ENCODE data around the gene DEXI.
A peak's percentile ranks its signal among the peaks of the same experiment; 100 is the strongest.

Gene DEXI

GRCh38 chr16:10942352-10943063 is at the start of gene DEXI:
DEXI (minus strand) TSS chr16:10942468; CDS start chr16:10942005, 463 bp downstream.
- DNase-seq (ENCODE audit: low read depth) = peak; percentile 88

- DNase-seq (ENCODE audit: low read depth) = no peak
These were observed 48.1 kb upstream of the DEXI start for GRCh38 chr16:10990378-10990777.

GRCh38 chr16:10989559-10989958 is 47.3 kb upstream of the DEXI start:
- no peak for DNase-seq (ENCODE audit: low read depth)

- no peak for DNase-seq (ENCODE audit: low read depth)
These were observed 46.6 kb upstream of the DEXI start for GRCh38 chr16:10988879-10989278.

GRCh38 chr16:10988164-10988803 is 46.0 kb upstream of the DEXI start:
- no peak for DNase-seq (ENCODE audit: low read depth)

GRCh38 chr16:10987361-10988163 is 45.3 kb upstream of the DEXI start:
- no peak for DNase-seq (ENCODE audit: low read depth)

- DNase-seq (ENCODE audit: low read depth) = peak; percentile 23
These were observed 42.2 kb upstream of the DEXI start for GRCh38 chr16:10984509-10984908.

- DNase-seq (ENCODE audit: low read depth) = no peak
These were observed 40.9 kb upstream of the DEXI start for GRCh38 chr16:10983159-10983558.

GRCh38 chr16:10982465-10983150 is 40.3 kb upstream of the DEXI start:
- peak; percentile 54 for DNase-seq (ENCODE audit: low read depth)

- peak; percentile 67 for DNase-seq (ENCODE audit: low read depth)
These were observed 39.5 kb upstream of the DEXI start for GRCh38 chr16:10981697-10982216.

GRCh38 chr16:10980813-10981212 is 38.5 kb upstream of the DEXI start:
- no peak for DNase-seq (ENCODE audit: low read depth)

- no peak for DNase-seq (ENCODE audit: low read depth)
These were observed 37.7 kb upstream of the DEXI start for GRCh38 chr16:10979717-10980601.

GRCh38 chr16:10978871-10979446 is 36.7 kb upstream of the DEXI start:
- no peak for DNase-seq (ENCODE audit: low read depth)

- no peak for DNase-seq (ENCODE audit: low read depth)
These were observed 35.9 kb upstream of the DEXI start for GRCh38 chr16:10978124-10978523.

- no peak for DNase-seq (ENCODE audit: low read depth)
These were observed 34.4 kb upstream of the DEXI start for GRCh38 chr16:10976634-10977033.

GRCh38 chr16:10972819-10973464 is 30.7 kb upstream of the DEXI start:
- DNase-seq (ENCODE audit: low read depth) = no peak

GRCh38 chr16:10972108-10972818 is 30.0 kb upstream of the DEXI start:
- DNase-seq (ENCODE audit: low read depth) = no peak

GRCh38 chr16:10971560-10971961 is 29.3 kb upstream of the DEXI start:
- peak; percentile 93 for DNase-seq (ENCODE audit: low read depth)

GRCh38 chr16:10970065-10970464 is 27.8 kb upstream of the DEXI start:
- no peak for DNase-seq (ENCODE audit: low read depth)

- DNase-seq (ENCODE audit: low read depth) = no peak
These were observed 27.3 kb upstream of the DEXI start for GRCh38 chr16:10969615-10970014.
